H1 (cell line): ENCODE measurements around the gene TTLL5. TPM values are rescaled to one million over a fixed set of nuclear protein-coding genes. Genes with fewer than 3 reads are reported as not detected.

Experiments
- CTCF ChIA-PET: fragments of 300-600 bp; sonication (Branson Sonifier 250); formaldehyde crosslinking; loops from one replicate; lab custom pipeline; 2021; ENCODE audit not compliant: partially characterized antibody; lab: Charles Lee
- POLR2A ChIA-PET: fragments of 300-600 bp; sonication (Branson Sonifier 250); formaldehyde crosslinking; loops from one replicate; lab custom pipeline; 2021; ENCODE audit warnings: inconsistent platforms; ENCODE audit not compliant: partially characterized antibody; lab: Charles Lee
- DNase-seq, 2 experiments: peaks; one replicate each; pipeline versions ENCODE4 v3.0.0 to v3.0.0-alpha.2; 2010 to 2022; ENCODE audit warnings: low spot score in 2 of 2, low read depth in 1 of 2, mixed read lengths in 1 of 2
- FAIRE-seq: peaks from 2 replicates; lab custom pipeline; 2011; peaks lifted over from hg19 to GRCh38; lab: Jason Lieb, UNC
- H2AFZ ChIP-seq: 2 replicates; pipeline ENCODE4 v1.8.1; 2012; ENCODE audit warnings: low read length, inconsistent platforms
- H2AK5ac ChIP-seq: 2 replicates; pipeline ENCODE4 v1.6.1; 2013; ENCODE audit warnings: low read depth, low read length
- H2BK120ac ChIP-seq: replicated peaks from 2 replicates; pipeline ENCODE3; 2013; ENCODE audit warnings: low read depth, low read length, inconsistent platforms
- H2BK12ac ChIP-seq: 2 replicates; pipeline ENCODE4 v1.6.1; 2013; ENCODE audit warnings: low read depth, low read length
- H2BK15ac ChIP-seq: 2 replicates; pipeline ENCODE4 v1.6.1; 2013; ENCODE audit warnings: low read length
- H2BK20ac ChIP-seq: 2 replicates; pipeline ENCODE4 v1.6.1; 2013; ENCODE audit warnings: low read length
- H2BK5ac ChIP-seq: 2 replicates; pipeline ENCODE4 v1.6.1; 2013; ENCODE audit warnings: low read depth, low read length
- H3K14ac ChIP-seq: 2 replicates; pipeline ENCODE4 v1.6.1; 2013; ENCODE audit warnings: inconsistent platforms; ENCODE audit not compliant: insufficient read length
- H3K18ac ChIP-seq: 2 replicates; pipeline ENCODE4 v1.6.1; 2013; ENCODE audit warnings: low read length; ENCODE audit errors: extremely low read depth
- H3K23ac ChIP-seq: 2 replicates; pipeline ENCODE4 v1.6.1; 2013; ENCODE audit warnings: inconsistent platforms; ENCODE audit not compliant: insufficient read length
- H3K23me2 ChIP-seq: 2 replicates; pipeline ENCODE4 v1.6.1; 2013; ENCODE audit warnings: low read depth, low read length
- H3K27ac ChIP-seq: 2 replicates; pipeline ENCODE4 v1.6.1; 2011; ENCODE audit warnings: low read depth, low read length, inconsistent platforms
- H3K27me3 ChIP-seq, 4 experiments: replicated peaks in 1 of 4; 1 replicate in 1 of 4; 2 replicates in 3 of 4; pipeline versions ENCODE4 v1.6.1 to v1.8.1; 2011 to 2013; ENCODE audit warnings: low read length in 3 of 4, mild to moderate bottlenecking in 3 of 4, inconsistent platforms in 2 of 4, mixed read lengths in 2 of 4, moderate library complexity in 1 of 4; ENCODE audit not compliant: control insufficient read depth in 3 of 4, insufficient read depth in 3 of 4; ENCODE audit errors: extremely low read depth in 1 of 4
- H3K36me3 ChIP-seq, 4 experiments: 2 replicates each; pipeline versions ENCODE4 v1.6.1 to v1.8.1; 2011 to 2013; ENCODE audit warnings: mild to moderate bottlenecking in 4 of 4, low read length in 3 of 4, moderate library complexity in 2 of 4, control low read depth in 1 of 4, inconsistent platforms in 1 of 4; ENCODE audit not compliant: insufficient read depth in 4 of 4, control insufficient read depth in 2 of 4
- H3K4ac ChIP-seq: replicated peaks from 2 replicates; pipeline ENCODE3; 2013; ENCODE audit warnings: low read length, low read depth, mixed read lengths, inconsistent platforms; ENCODE audit not compliant: insufficient read length
- H3K4me1 ChIP-seq, 4 experiments: replicated peaks in 1 of 4; 1 replicate in 1 of 4; 2 replicates in 3 of 4; pipeline versions ENCODE4 v1.6.1 to v1.8.1; 2011 to 2013; ENCODE audit warnings: low read length in 3 of 4, inconsistent platforms in 2 of 4, mixed read lengths in 1 of 4; ENCODE audit not compliant: insufficient read depth in 4 of 4, control insufficient read depth in 3 of 4
- H3K4me2 ChIP-seq, 2 experiments: 2 replicates each; pipeline versions ENCODE4 v1.6.1 to v1.8.1; 2011 to 2013; ENCODE audit warnings: low read depth in 2 of 2, low read length in 2 of 2, control low read depth in 1 of 2, inconsistent platforms in 1 of 2, mild to moderate bottlenecking in 1 of 2; ENCODE audit not compliant: insufficient read depth in 1 of 2
- H3K4me3 ChIP-seq, 4 experiments: fragments of 200-600, 300-600 bp in 1 of 4; sonication (generic), shearing (Covaris generic), sonication (Bioruptor Twin) in 1 of 4; 2 replicates each; pipeline versions ENCODE4 v1.5.1 to v1.8.1; 2011 to 2016; ENCODE audit warnings: low read length in 4 of 4, low read depth in 3 of 4, control low read depth in 2 of 4, inconsistent platforms in 2 of 4, mild to moderate bottlenecking in 2 of 4, mixed read lengths in 1 of 4, moderate library complexity in 1 of 4; ENCODE audit not compliant: insufficient read depth in 2 of 4; ENCODE audit errors: extremely low read depth in 1 of 4
- H3K56ac ChIP-seq: replicated peaks from 2 replicates; pipeline ENCODE3; 2013; ENCODE audit warnings: low read depth, mild to moderate bottlenecking, mixed read lengths, low read length, inconsistent platforms; ENCODE audit not compliant: insufficient read length
- H3K79me1 ChIP-seq: 2 replicates; pipeline ENCODE4 v1.6.1; 2013; ENCODE audit warnings: low read depth, low read length, control low read depth
- H3K79me2 ChIP-seq, 2 experiments: 2 replicates each; pipeline versions ENCODE4 v1.6.1 to v1.8.1; 2012 to 2013; ENCODE audit warnings: low read length in 2 of 2, mild to moderate bottlenecking in 2 of 2, inconsistent platforms in 1 of 2; ENCODE audit not compliant: insufficient read depth in 2 of 2, control insufficient read depth in 1 of 2
- H3K9ac ChIP-seq, 4 experiments: replicated peaks in 1 of 4; 1 replicate in 1 of 4; 2 replicates in 3 of 4; pipeline versions ENCODE4 v1.6.1 to v1.8.1; 2011 to 2013; ENCODE audit warnings: low read depth in 3 of 4, low read length in 3 of 4, control low read depth in 2 of 4, mild to moderate bottlenecking in 2 of 4, moderate library complexity in 2 of 4, inconsistent platforms in 1 of 4; ENCODE audit errors: extremely low read depth in 1 of 4
- H3K9me3 ChIP-seq, 2 experiments: 2 replicates each; pipeline versions ENCODE4 v1.6.1 to v1.8.1; 2012 to 2013; ENCODE audit warnings: mild to moderate bottlenecking in 2 of 2, moderate library complexity in 2 of 2, control low read depth in 1 of 2, inconsistent platforms in 1 of 2, low read depth in 1 of 2, low read length in 1 of 2, mixed read lengths in 1 of 2; ENCODE audit not compliant: insufficient read depth in 2 of 2
- H4K20me1 ChIP-seq, 2 experiments: replicated peaks in 1 of 2; 2 replicates each; pipeline versions ENCODE3 to v1.8.1; 2011 to 2013; ENCODE audit warnings: inconsistent platforms in 2 of 2, low read length in 2 of 2, mild to moderate bottlenecking in 1 of 2; ENCODE audit not compliant: insufficient read depth in 2 of 2, control insufficient read depth in 1 of 2
- H4K5ac ChIP-seq: 2 replicates; pipeline ENCODE4 v1.6.1; 2013; ENCODE audit warnings: low read length, low read depth, mixed read lengths, inconsistent platforms; ENCODE audit not compliant: insufficient read length
- H4K8ac ChIP-seq: 2 replicates; pipeline ENCODE4 v1.8.0; 2013; ENCODE audit warnings: mild to moderate bottlenecking, moderate library complexity, low read length, inconsistent platforms; ENCODE audit not compliant: insufficient read depth; ENCODE audit errors: extremely low read depth
- H4K91ac ChIP-seq: replicated peaks from 2 replicates; pipeline ENCODE3; 2013; ENCODE audit warnings: low read length, mixed read lengths, inconsistent platforms; ENCODE audit not compliant: insufficient read length
- BRCA1 ChIP-seq: IDR thresholded peaks from 2 replicates; pipeline ENCODE4 v1.6.1; 2012; ENCODE audit warnings: low read depth, low read length, improper control_type of control experiment
- CTBP2 ChIP-seq: IDR thresholded peaks from 2 replicates; pipeline ENCODE4 v1.7.0; 2011; ENCODE audit warnings: borderline replicate concordance, mild to moderate bottlenecking, moderate library complexity, mixed read lengths, low read length; ENCODE audit not compliant: insufficient read depth, insufficient read length
- EZH2 ChIP-seq: fragments of 200-600 bp; sonication (generic); IDR thresholded peaks from 2 replicates; pipeline ENCODE4 v1.7.1; 2012; ENCODE audit warnings: low read depth, mild to moderate bottlenecking, moderate library complexity, low read length, inconsistent platforms; ENCODE audit not compliant: severe bottlenecking
- JUND ChIP-seq: IDR thresholded peaks from 2 replicates; pipeline ENCODE4 v1.6.1; 2011; ENCODE audit warnings: mild to moderate bottlenecking, improper control_type of control experiment, low read length
- KDM4A ChIP-seq: IDR thresholded peaks from one replicate; pipeline ENCODE4 v1.7.1; 2012; ENCODE audit warnings: low read depth, mild to moderate bottlenecking, moderate library complexity, low read length, inconsistent platforms; ENCODE audit not compliant: severe bottlenecking
- NRF1 ChIP-seq: IDR thresholded peaks from 2 replicates; pipeline ENCODE4 v1.6.1; 2011; ENCODE audit warnings: mild to moderate bottlenecking, low read depth, low read length, improper control_type of control experiment
- POLR2A ChIP-seq, 2 experiments: IDR thresholded peaks; 1 replicate in 1 of 2; 2 replicates in 1 of 2; pipeline ENCODE4 v1.6.1; 2011; ENCODE audit warnings: low read depth in 2 of 2, low read length in 2 of 2, mild to moderate bottlenecking in 2 of 2; ENCODE audit errors: control extremely low read depth in 1 of 2
- RNF2 ChIP-seq: fragments of 200-900, 300-1000 bp; sonication (generic); IDR thresholded peaks from 2 replicates; pipeline ENCODE4 v1.7.1; 2016; ENCODE audit warnings: borderline replicate concordance, low read depth, mild to moderate bottlenecking, antibody characterized with exemption, low read length; ENCODE audit not compliant: poor library complexity, severe bottlenecking; ENCODE audit errors: missing control alignments
- SIRT6 ChIP-seq: IDR thresholded peaks from one replicate; pipeline ENCODE4 v1.7.1; 2012; ENCODE audit warnings: low read length, inconsistent platforms
- TCF12 ChIP-seq: IDR thresholded peaks from 2 replicates; pipeline ENCODE4 v1.6.1; 2011; ENCODE audit warnings: low read depth, mild to moderate bottlenecking, low read length
- WGBS, 2 experiments: shearing (Covaris generic) in 1 of 2; methylation state at CpG; one replicate each; pipeline versions ENCODE4 v1.1.6 to v1.1.7; 2013 to 2015; ENCODE audit warnings: low lambda C conversion rate in 2 of 2, mixed read lengths in 2 of 2, inconsistent platforms in 1 of 2, low coverage in 1 of 2, missing lambda C conversion rate in 1 of 2; ENCODE audit not compliant: insufficient replicate concordance in 2 of 2, insufficient coverage in 1 of 2, insufficient read length in 1 of 2; ENCODE audit errors: extremely low coverage in 1 of 2, missing lambda C conversion rate in 1 of 2; 5-methylcytosine and 5-hydroxymethylcytosine counted together
- polyA plus RNA-seq, 7 experiments: library from polyadenylated mRNA; depleted of rRNA in 3 of 7; stranded (reverse) in 5 of 7; unstranded in 2 of 7; fragments of >200 nt in 5 of 7; fragments of 200-250 nt in 2 of 7; gene quantifications; 1 replicate in 5 of 7; 2 replicates in 1 of 7; 4 replicates in 1 of 7; pipeline versions ENCODE4 v1.2.1 to v1.2.3, GENCODE V29; 2011 to 2013; ENCODE audit warnings: missing spikeins in 2 of 7, mixed read lengths in 2 of 7
- total RNA-seq: library from RNA; stranded (reverse); fragmentation: NEBNext Ultra II Directional; extraction: Animal tissue kit (Norgen Biotek cat#: 25700); gene quantifications from 2 replicates; pipeline ENCODE4 v1.2.1, GENCODE V29; 2021

TTLL5 gene
- total and polyA plus RNA-seq, 2 of the 8 experiments (the other 6 are each of a cell fraction or from before 2014, with no cell fraction given), result 16.1 to 45.9 TPM

DNA sequence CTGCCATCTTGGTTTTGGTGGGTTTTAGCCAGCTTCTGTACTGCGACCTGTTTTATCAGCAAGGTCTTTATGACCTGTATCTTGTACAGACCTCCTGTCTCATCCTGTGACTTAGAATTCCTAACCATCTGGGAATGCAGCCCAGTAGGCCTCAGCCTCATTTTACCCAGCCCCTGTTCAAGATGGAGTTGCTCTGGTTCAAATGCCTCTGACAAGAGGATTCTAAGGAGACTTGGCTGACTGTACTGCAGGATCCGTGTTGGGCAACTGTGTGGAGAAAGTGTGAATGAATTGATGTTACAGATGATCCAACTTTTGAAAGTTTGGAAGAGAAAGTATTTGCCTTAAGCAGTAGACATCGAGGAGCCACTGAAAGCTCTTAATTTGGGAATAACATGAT, 91.0 kb downstream of the TTLL5 start:
- H3K36me3 ChIP-seq, result peaks cover 0 to 7% (median 3%) of the 10 kb centered on the region in 4 experiments; a peak in 3 of 8 replicates
- POLR2A ChIA-PET, result no interaction called here
- FAIRE-seq, result no peak

More for the DNA sequence above, 91.0 kb downstream of the TTLL5 start:
- no peaks in the 10 kb centered on the region for H3K79me1 ChIP-seq
- H3K27ac ChIP-seq, result no peak overlapping the region
- no peaks in the 10 kb centered on the region; a peak in 2 of 7 replicates for H3K4me1 ChIP-seq
- H3K56ac ChIP-seq, result no peak overlapping the region
- H2AFZ ChIP-seq, result no peak overlapping the region
- no peak overlapping the region for H3K23ac ChIP-seq
- H2AK5ac ChIP-seq, result no peak overlapping the region
- H4K91ac ChIP-seq, result no peak overlapping the region
- no peak overlapping the region for H2BK15ac ChIP-seq
- CTCF ChIA-PET, result no interaction called here
- no peak overlapping the region for H3K9ac ChIP-seq
- no peak overlapping the region for H3K4me3 ChIP-seq
- H3K27me3 ChIP-seq, result no peaks in the 10 kb centered on the region
- WGBS, 2 experiments, result 87% methylated on average over 3 of the region's 3 CpGs; no CpG with 5 or more reads in 1 of the 2 experiments
- no peaks in the 10 kb centered on the region for H3K23me2 ChIP-seq
- TF ChIP-seq SIRT6, result no peak
- no peak for TF ChIP-seq JUND
- TF ChIP-seq BRCA1, result no peak
- no peak for TF ChIP-seq TCF12
- no peak for TF ChIP-seq NRF1
- TF ChIP-seq CTBP2, result no peak
- TF ChIP-seq EZH2, result no peak
- TF ChIP-seq KDM4A, result no peak
- TF ChIP-seq POLR2A (IDR thresholded peaks at IDR 0.05; ENCODE audit: control extremely low read depth in 1 of 2, low read depth in 2 of 2, low read length in 2 of 2), result no peak
- TF ChIP-seq RNF2, result no peak
- no peak overlapping the region for H2BK12ac ChIP-seq
- no peak overlapping the region for H3K14ac ChIP-seq
- H3K4me2 ChIP-seq, result no peak overlapping the region
- DNase-seq, result no peak
- H3K18ac ChIP-seq, result no peak overlapping the region
- H4K8ac ChIP-seq, result no peak overlapping the region
- no peak overlapping the region for H3K4ac ChIP-seq
- peaks cover 0 to 3% of the 10 kb centered on the region in 2 experiments for H4K20me1 ChIP-seq
- no peak overlapping the region for H2BK5ac ChIP-seq
- H3K79me2 ChIP-seq, result no peaks in the 10 kb centered on the region
- H2BK120ac ChIP-seq, result no peak overlapping the region
- no peak overlapping the region for H4K5ac ChIP-seq
- H2BK20ac ChIP-seq, result no peak overlapping the region
- no peaks in the 10 kb centered on the region for H3K9me3 ChIP-seq
